ENCODE data around the gene PCIF1. TPM values are rescaled to one million over a fixed set of nuclear protein-coding genes. Genes with fewer than 3 reads are reported as not detected.

Gene PCIF1
- total and polyA plus RNA-seq, 4 donors: 9.2 to 12.4 (median 11.5) TPM

DNA sequence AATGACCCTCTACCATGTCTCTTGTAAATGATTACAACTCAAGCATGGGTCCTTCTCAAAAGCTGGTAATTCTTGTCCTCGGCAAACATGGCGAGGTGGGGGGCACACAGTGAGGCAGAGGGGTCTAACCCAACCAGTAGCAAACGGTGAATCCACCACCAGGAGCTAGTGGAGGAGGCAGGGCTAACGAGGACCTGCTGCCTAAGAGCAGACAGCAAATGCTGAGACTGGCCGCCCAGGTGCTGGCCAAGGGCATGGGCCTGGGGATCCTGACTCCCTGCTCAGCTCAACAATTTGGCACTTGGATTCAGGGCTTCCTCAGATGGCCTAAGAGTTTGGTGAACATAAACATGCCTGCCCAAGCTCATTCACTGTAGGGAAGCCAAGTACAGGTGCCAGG lies 18.4 kb downstream of the PCIF1 start:
- H3K9ac ChIP-seq (ENCODE audit: low read depth in 1 of 2, low read length in 2 of 2): no peak overlapping the region
- no peak overlapping the region for H3K4me3 ChIP-seq (ENCODE audit: low read depth in 1 of 3, low read length in 3 of 3)
- no peak for DNase-seq (ENCODE audit: low spot score)
- no peaks in the 10 kb centered on the region for H3K4me1 ChIP-seq (ENCODE audit: control insufficient read depth in 4 of 4, insufficient read depth in 4 of 4, low read length in 3 of 4)
- TF ChIP-seq GABPA (IDR thresholded peaks at IDR 0.05 in 1 of 2, conservative IDR thresholded peaks at IDR 0.05 in 1 of 2): no peak
- TF ChIP-seq, protein P1, sequence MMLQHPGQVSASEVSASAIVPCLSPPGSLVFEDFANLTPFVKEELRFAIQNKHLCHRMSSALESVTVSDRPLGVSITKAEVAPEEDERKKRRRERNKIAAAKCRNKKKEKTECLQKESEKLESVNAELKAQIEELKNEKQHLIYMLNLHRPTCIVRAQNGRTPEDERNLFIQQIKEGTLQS (IDR thresholded peaks at IDR 0.05): no peak
- TF ChIP-seq SP1 (IDR thresholded peaks at IDR 0.05): no peak
- TF ChIP-seq EGR1 (IDR thresholded peaks at IDR 0.05; ENCODE audit: low read depth in 2 of 2): no peak
- TF ChIP-seq, protein P2, sequence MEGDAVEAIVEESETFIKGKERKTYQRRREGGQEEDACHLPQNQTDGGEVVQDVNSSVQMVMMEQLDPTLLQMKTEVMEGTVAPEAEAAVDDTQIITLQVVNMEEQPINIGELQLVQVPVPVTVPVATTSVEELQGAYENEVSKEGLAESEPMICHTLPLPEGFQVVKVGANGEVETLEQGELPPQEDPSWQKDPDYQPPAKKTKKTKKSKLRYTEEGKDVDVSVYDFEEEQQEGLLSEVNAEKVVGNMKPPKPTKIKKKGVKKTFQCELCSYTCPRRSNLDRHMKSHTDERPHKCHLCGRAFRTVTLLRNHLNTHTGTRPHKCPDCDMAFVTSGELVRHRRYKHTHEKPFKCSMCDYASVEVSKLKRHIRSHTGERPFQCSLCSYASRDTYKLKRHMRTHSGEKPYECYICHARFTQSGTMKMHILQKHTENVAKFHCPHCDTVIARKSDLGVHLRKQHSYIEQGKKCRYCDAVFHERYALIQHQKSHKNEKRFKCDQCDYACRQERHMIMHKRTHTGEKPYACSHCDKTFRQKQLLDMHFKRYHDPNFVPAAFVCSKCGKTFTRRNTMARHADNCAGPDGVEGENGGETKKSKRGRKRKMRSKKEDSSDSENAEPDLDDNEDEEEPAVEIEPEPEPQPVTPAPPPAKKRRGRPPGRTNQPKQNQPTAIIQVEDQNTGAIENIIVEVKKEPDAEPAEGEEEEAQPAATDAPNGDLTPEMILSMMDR (IDR thresholded peaks at IDR 0.05; ENCODE audit: low read depth, low read length, missing input control): no peak
- no peak for TF ChIP-seq JUND (IDR thresholded peaks at IDR 0.05)
- TF ChIP-seq HNF4G (IDR thresholded peaks at IDR 0.05): no peak
- TF ChIP-seq, protein P3, sequence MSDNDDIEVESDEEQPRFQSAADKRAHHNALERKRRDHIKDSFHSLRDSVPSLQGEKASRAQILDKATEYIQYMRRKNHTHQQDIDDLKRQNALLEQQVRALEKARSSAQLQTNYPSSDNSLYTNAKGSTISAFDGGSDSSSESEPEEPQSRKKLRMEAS (IDR thresholded peaks at IDR 0.05): no peak
- TF ChIP-seq FOXA1 (IDR thresholded peaks at IDR 0.05): no peak
- TF ChIP-seq, protein P4, sequence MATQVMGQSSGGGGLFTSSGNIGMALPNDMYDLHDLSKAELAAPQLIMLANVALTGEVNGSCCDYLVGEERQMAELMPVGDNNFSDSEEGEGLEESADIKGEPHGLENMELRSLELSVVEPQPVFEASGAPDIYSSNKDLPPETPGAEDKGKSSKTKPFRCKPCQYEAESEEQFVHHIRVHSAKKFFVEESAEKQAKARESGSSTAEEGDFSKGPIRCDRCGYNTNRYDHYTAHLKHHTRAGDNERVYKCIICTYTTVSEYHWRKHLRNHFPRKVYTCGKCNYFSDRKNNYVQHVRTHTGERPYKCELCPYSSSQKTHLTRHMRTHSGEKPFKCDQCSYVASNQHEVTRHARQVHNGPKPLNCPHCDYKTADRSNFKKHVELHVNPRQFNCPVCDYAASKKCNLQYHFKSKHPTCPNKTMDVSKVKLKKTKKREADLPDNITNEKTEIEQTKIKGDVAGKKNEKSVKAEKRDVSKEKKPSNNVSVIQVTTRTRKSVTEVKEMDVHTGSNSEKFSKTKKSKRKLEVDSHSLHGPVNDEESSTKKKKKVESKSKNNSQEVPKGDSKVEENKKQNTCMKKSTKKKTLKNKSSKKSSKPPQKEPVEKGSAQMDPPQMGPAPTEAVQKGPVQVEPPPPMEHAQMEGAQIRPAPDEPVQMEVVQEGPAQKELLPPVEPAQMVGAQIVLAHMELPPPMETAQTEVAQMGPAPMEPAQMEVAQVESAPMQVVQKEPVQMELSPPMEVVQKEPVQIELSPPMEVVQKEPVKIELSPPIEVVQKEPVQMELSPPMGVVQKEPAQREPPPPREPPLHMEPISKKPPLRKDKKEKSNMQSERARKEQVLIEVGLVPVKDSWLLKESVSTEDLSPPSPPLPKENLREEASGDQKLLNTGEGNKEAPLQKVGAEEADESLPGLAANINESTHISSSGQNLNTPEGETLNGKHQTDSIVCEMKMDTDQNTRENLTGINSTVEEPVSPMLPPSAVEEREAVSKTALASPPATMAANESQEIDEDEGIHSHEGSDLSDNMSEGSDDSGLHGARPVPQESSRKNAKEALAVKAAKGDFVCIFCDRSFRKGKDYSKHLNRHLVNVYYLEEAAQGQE (IDR thresholded peaks at IDR 0.05): no peak
- TF ChIP-seq RAD21 (IDR thresholded peaks at IDR 0.05): no peak
- TF ChIP-seq, protein P5, sequence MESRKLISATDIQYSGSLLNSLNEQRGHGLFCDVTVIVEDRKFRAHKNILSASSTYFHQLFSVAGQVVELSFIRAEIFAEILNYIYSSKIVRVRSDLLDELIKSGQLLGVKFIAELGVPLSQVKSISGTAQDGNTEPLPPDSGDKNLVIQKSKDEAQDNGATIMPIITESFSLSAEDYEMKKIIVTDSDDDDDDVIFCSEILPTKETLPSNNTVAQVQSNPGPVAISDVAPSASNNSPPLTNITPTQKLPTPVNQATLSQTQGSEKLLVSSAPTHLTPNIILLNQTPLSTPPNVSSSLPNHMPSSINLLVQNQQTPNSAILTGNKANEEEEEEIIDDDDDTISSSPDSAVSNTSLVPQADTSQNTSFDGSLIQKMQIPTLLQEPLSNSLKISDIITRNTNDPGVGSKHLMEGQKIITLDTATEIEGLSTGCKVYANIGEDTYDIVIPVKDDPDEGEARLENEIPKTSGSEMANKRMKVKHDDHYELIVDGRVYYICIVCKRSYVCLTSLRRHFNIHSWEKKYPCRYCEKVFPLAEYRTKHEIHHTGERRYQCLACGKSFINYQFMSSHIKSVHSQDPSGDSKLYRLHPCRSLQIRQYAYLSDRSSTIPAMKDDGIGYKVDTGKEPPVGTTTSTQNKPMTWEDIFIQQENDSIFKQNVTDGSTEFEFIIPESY (IDR thresholded peaks at IDR 0.05): no peak
- TF ChIP-seq TAF1 (conservative IDR thresholded peaks at IDR 0.05): no peak
- H3K36me3 ChIP-seq (ENCODE audit: control insufficient read depth in 4 of 4, insufficient read depth in 3 of 4, low read depth in 1 of 4, low read length in 3 of 4): peaks cover 24 to 67% (median 27%) of the 10 kb centered on the region in 4 donors
- H3K9me3 ChIP-seq (ENCODE audit: control insufficient read depth in 4 of 4, low read length in 3 of 4): no peaks in the 10 kb centered on the region
- no peaks in the 10 kb centered on the region for H3K27me3 ChIP-seq (ENCODE audit: control insufficient read depth in 4 of 4, insufficient read depth in 4 of 4, low read length in 3 of 4)
- 99% methylated on average over 5 of the region's 5 CpGs for WGBS
- no peak overlapping the region for H3K27ac ChIP-seq (ENCODE audit: low read depth in 1 of 2, low read length in 2 of 2)

DNA sequence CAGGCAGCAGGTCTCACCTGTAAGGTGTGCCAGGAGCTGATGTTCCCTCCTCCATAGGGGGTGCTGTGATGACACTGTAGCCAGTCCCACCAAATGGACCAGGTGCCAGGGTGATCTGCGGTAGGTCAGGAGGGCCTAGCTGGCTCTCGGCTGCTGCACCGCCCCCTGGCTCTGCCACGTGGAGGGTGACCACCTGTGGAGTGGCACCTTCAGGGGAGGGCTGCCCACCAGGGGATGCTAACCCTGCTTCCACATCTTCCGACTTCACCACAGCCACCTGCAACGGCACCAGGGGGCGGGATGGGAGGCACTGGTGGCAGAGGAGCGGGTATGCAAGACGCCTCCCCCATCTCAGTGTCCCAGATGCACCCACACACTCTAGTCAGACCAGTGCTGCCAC lies 19.2 kb downstream of the PCIF1 start:
- Histone ChIP-seq H3K9ac (ENCODE audit: low read depth in 1 of 2, low read length in 2 of 2) (no peak overlapping the region), H3K9me3 (ENCODE audit: control insufficient read depth in 4 of 4, low read length in 3 of 4) (no peaks in the 10 kb centered on the region), H3K4me1 (ENCODE audit: control insufficient read depth in 4 of 4, insufficient read depth in 4 of 4, low read length in 3 of 4) (no peaks in the 10 kb centered on the region), H3K36me3 (ENCODE audit: control insufficient read depth in 4 of 4, insufficient read depth in 3 of 4, low read depth in 1 of 4, low read length in 3 of 4) (peaks cover 19 to 67% (median 32%) of the 10 kb centered on the region in 4 donors), H3K27me3 (ENCODE audit: control insufficient read depth in 4 of 4, insufficient read depth in 4 of 4, low read length in 3 of 4) (no peaks in the 10 kb centered on the region), H3K27ac (ENCODE audit: low read depth in 1 of 2, low read length in 2 of 2) (no peak overlapping the region), H3K4me3 (ENCODE audit: low read depth in 1 of 3, low read length in 3 of 3) (no peak overlapping the region)
- WGBS: 95% methylated on average over 9 of the region's 9 CpGs
- DNase-seq (ENCODE audit: low spot score): no peak
- TF ChIP-seq EGR1 (IDR thresholded peaks at IDR 0.05; ENCODE audit: low read depth in 2 of 2): no peak
- TF ChIP-seq RAD21 (IDR thresholded peaks at IDR 0.05): no peak
- TF ChIP-seq, protein P3 (IDR thresholded peaks at IDR 0.05): no peak
- TF ChIP-seq, protein P5 (IDR thresholded peaks at IDR 0.05): no peak
- TF ChIP-seq, protein P1 (IDR thresholded peaks at IDR 0.05): no peak
- TF ChIP-seq, protein P2 (IDR thresholded peaks at IDR 0.05; ENCODE audit: low read depth, low read length, missing input control): no peak
- TF ChIP-seq TAF1 (conservative IDR thresholded peaks at IDR 0.05): no peak
- TF ChIP-seq GABPA (IDR thresholded peaks at IDR 0.05 in 1 of 2, conservative IDR thresholded peaks at IDR 0.05 in 1 of 2): no peak
- no peak for TF ChIP-seq NR2F2 (IDR thresholded peaks at IDR 0.05)
- no peak for TF ChIP-seq FOXA1 (IDR thresholded peaks at IDR 0.05)
- TF ChIP-seq RXRA (IDR thresholded peaks at IDR 0.05): no peak
- no peak for TF ChIP-seq FOXA2 (IDR thresholded peaks at IDR 0.05)
- TF ChIP-seq SP1 (IDR thresholded peaks at IDR 0.05): no peak
